TTC549 (cell line): Measurements from ENCODE around the gene BCL11B.
"Not testable (repeated sequence)": the region's sequence is repeated elsewhere in the genome, so short reads cannot be mapped to it uniquely, and the experiment has no call there.

Source experiments
- FAIRE-seq: peaks from 2 replicates; lab custom pipeline; 2012; peaks lifted over from hg19 to GRCh38; lab: Jason Lieb, UNC

BCL11B gene

DNA sequence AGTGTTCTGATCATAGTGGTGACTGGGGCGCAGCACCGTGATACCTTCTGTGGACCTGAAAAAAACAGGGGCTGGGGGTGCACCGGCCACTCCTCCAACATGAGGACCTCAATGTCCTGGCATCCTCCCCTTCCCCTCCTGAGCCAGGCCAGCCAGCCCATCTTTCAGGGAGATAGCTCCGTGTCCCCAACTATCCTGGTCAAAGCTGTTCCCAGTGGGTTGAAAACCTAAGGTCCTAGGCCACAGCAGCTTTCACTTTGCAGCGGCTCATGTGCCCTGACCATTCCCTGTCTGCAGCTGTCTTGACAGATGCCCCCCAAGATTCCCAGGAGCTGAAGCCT is 75.7 kb downstream of the BCL11B start:
- no peak for FAIRE-seq

- FAIRE-seq: no peak
Measured at GRCh38 chr14:99195602-99196309, 76.2 kb downstream of the BCL11B start.

GRCh38 chr14:99194736-99195135 is 77.3 kb downstream of the BCL11B start:
- FAIRE-seq: no peak

DNA sequence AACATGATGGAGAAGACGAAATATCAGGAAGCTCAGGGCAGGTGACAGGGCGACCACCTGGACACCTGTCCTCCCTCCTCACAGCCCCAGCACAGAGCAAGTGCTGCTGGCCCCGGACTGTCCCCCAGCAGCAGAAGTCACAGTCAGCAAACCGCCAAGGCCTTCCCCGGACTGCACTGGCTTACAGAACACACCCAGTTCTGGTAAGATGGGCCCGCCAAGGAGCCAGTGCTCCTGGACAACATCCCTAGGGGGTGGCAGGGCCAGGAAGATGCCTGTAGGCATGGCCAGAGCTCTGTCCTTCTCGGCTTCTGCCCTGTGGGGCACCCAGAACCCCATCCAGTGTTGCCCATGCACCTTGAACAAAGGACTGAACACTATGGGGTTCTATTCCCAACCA is 77.9 kb downstream of the BCL11B start:
- no peak for FAIRE-seq

GRCh38 chr14:99192830-99193229 is 79.2 kb downstream of the BCL11B start:
- no peak for FAIRE-seq

DNA sequence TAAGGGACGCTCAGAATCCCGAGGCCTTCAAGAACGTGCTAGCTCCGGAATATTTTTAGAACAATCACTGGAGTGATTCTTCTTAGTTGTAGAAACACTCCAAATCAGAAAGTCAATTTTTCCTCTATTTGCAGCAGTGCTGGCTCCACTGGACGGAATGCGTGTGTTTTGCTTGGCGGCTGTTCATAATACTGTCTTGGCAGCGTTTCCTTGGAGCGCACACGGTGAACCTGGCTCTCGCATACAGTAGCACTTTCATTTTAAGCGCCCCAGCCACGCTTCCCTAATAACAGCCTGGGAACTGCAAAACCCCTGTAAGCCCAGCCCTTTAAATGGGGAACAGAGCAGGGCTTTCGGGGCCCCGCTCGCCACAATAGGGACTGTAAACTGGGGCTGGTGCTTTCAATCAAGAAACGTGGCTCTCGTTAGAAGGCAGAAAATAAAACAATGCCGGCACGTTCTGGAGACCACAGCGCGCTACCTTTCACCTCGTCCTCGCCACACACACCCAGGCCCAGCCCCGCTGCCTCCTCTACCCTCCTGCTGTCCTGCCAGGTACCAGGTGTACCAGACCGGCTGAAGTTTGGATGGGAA is 79.9 kb downstream of the BCL11B start:
- no peak for FAIRE-seq

DNA sequence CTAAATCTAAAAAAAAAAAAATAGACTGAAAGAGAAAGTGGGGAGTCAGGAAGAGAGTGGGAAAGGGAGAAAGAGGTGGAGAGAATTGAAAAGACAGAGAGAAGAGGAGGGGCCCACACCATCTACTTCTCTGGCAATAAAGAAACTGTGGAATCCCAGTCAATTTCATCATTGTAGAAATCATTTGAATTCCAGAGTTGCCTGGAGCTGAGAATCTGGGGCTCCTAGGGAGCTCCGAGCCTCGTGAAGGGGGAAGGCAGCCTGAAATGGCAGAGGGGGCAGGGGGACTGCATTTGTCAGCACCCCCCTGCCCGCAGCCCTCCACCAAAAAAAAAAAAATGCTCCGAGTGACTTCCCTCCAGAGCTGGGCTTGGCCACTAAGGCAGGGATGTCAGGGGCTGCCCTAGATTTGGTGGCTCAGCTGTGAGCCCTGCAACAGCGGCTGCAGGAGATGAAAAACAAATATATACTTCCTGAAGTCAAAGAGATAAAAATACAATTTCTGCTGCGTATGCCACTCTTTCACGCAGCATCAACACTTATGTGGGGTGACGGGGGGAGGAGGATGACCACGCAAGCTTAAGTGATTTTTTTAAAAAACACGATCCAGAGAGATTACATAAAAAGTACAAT is 80.5 kb downstream of the BCL11B start:
- no peak for FAIRE-seq

GRCh38 chr14:99190696-99191394 is 81.2 kb downstream of the BCL11B start:
- no peak for FAIRE-seq

GRCh38 chr14:99189201-99189801 is 82.7 kb downstream of the BCL11B start:
- FAIRE-seq: no peak

- FAIRE-seq: no peak
Measured at GRCh38 chr14:99188731-99189191, 83.2 kb downstream of the BCL11B start.

- no peak for FAIRE-seq
Measured at GRCh38 chr14:99187858-99188257, 84.1 kb downstream of the BCL11B start.

GRCh38 chr14:99186956-99187690 is 84.9 kb downstream of the BCL11B start:
- no peak for FAIRE-seq

DNA sequence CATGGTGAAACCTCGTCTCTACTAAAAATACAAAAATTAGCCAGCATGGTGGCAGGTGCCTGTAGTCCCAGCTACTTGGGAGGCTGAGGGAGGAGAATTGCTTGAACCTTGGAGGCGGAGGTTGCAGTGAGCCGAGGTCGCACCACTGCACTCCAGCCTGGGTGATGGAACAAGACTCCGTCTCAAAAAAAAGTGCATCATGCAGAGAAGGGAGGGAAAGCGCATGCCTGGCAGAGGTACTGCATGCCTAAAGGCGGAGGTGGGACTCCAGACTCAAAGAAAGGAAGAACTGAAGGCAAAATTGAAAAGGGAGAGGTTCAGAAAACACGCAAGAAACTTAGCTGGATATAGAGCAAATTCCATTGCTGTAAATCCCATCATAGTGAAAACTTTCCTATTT is 85.7 kb downstream of the BCL11B start:
- not testable (repeated sequence) for FAIRE-seq

- FAIRE-seq: no peak
Measured at GRCh38 chr14:99185436-99186068, 86.4 kb downstream of the BCL11B start.

- FAIRE-seq: no peak
Measured at GRCh38 chr14:99183716-99184115, 88.3 kb downstream of the BCL11B start.

GRCh38 chr14:99183311-99183710 is 88.7 kb downstream of the BCL11B start:
- no peak for FAIRE-seq

GRCh38 chr14:99182548-99183250 is 89.3 kb downstream of the BCL11B start:
- no peak for FAIRE-seq

DNA sequence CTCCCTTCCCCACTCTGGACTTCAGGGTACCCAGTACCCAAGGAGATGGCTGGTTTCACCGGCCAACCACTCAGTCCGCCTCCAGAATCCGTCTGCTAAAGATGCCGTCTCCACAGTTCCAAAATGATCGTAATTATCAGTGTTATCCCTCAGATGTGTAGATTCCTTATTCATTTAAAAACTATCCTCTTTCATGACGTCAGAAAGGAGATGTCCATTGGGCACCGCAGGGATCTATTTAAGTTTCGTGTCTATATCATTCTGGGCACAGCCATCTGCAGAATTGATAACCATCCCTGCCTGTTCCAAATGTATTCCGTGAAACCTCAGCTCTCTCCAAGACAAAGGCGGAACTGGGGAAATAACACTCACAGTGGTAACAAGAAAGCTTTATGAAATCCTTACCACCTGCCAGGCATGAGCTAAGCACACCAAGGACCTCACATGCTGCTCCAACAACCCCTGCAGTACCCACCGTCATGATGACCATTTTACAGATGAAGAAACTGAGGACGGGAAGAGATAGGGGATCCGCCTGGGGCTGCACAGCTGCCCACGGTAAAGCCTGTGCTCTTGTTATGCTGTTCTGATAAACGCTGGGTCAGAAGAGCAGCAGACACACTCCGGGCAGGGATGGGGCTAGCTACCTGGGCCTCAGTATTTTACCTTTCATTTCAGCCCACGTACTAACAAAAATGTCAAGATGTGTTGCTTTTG is 90.0 kb downstream of the BCL11B start:
- no peak for FAIRE-seq

DNA sequence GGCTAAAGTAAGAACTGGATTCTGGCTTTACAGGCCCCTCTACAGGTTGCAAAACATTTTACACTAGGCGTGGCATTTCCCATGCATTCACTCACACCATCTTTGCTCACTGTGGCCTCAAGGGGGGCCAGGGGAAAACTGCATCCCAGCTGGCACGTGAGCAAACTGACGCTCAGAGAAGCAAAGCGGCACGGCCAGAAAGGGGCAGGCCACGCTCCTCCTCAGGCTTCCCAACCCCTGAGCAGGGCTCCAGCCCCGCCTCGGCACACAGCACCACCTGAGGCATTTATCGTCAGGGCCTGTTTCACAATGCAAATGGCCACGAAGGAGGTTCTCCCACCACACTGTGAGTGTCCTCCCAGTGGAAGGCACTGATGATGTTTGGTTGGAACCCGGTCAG is 90.8 kb downstream of the BCL11B start:
- no peak for FAIRE-seq

DNA sequence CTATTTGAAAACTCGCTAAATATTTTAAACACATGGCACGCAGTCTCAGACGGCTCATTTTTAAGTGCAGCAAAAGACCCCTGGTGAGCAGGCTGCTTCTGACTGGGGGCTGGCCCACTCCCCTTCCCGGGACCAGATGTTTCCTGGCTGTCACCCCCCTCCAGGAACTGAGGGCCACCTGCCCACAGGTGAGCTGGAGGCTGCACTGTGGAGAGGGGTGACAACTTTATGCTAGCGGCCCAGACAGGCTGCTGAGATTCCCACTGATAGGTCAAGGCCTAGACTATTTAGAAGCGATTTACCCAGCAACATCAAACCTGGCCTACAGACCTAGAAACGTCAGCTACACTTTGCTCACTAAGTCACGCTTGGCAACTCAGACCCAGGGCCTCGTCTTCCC is 92.1 kb downstream of the BCL11B start:
- no peak for FAIRE-seq
